Sciatic nerve (tissue), 2 donors: ENCODE measurements around the gene SPSB4. TPM values are rescaled to one million over a fixed set of nuclear protein-coding genes. Genes with fewer than 3 reads are reported as not detected.

Experiments used
- ATAC-seq: fragments of 200-7000 bp; cut with Tn5 transposase; one replicate; pipeline ENCODE4 v1.9.1; 2020; ENCODE audit warnings: mild to moderate bottlenecking, moderate library complexity
- DNase-seq: peaks from one replicate; pipeline ENCODE4 v3.0.0-alpha.2; 2020; ENCODE audit warnings: low spot score
- intact Hi-C: fragments of 100-400 bp; cut with DNase I; formaldehyde crosslinking; loops from one replicate; pipeline ENCODE4 v1.14.2; 2022
- total RNA-seq: library from RNA; stranded (reverse); fragmentation: NEBNext Ultra II Directional; extraction: Animal tissue kit (Norgen Biotek cat#: 25700); gene quantifications from one replicate; pipeline ENCODE4 v1.2.1, GENCODE V29; 2021
- donor health status: DM: no; HTN: no; CAD: no.
- donor health status: DM: no; HTN: no; CAD: no.

The SPSB4 gene
- total RNA-seq, 1 donor from 2014 or later = 0.36 TPM

DNA sequence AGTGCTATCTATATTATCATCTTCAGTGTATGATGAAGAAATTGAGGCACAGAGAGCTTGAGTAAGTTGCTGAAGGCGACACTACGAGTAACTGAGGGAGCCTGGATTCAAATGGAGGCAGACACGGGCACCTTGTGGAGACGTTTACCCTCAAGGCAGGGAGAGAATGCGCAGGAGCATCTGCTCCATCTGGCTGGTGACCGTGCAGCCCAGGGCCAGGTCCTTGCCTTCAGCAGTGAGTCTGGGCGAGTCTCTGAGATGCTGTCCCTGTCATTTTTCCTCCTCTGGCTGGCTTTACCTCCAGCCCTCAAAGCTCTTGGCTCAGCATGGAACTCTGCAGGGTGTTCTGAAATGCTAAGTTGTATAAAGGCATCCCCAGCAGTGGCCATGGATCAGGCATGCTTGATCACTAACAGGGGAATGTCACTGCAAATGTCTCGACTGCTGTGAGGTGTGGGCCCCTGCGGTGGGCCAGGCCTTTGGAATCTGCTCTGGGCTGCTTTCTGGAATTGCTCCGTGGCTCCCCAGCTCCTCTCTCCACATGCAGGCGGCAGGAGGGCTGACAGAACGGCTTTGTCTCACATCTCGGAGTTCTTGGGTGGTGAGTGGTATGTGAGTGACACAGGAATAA lies 19.7 kb downstream of the SPSB4 start:
- intact Hi-C loops = no loop called here
- no peak for DNase-seq
- no peak for ATAC-seq

DNA sequence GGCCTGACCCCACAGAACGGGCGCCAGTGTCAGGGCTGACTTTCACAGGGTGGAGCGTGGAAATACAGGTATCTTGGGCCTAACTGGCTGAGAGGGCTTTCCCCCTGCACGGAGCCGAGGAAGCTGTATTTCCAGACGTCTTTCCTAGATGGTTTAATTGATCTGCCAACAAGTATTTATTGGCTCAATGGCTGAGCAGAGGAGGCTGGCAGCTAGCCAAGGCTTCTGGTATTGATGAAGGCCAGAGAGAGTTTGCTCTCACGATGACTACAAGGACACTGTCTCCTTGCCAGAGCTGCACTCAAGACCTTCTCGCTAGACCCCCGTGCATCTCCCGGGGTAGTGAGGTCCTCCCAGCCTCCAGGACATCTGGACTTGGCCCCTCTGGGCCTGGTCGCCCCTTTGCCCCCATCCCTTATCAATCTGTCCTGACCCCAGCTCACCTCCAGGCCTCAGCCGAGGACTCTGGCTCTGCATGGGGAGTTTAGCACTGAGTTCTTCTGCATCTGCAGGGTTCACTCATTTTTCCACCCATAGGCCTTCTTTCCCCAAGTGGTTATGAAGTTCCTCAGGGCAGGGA lies 20.6 kb downstream of the SPSB4 start:
- DNase-seq (no peak), ATAC-seq (no peak)
- intact Hi-C loops = no loop called here

DNA sequence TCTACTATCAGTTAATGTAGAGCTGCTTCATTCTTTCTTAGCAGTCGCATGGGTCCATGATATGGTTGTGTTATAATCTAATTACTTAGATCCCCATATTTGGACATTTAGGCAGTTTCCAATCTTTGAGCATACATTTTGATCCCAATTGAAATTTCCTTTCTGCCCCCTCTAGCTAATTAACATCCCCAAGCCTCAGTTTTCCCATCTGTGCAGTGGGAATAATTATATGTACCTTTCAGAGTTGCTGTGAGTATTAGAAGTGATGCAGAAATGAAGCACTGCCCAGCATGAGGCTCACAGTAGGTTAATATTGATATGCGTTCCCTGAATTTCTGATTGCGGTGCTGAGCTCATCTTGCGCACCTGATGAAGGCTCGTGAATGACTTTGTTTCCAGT lies 21.8 kb downstream of the SPSB4 start:
- ATAC-seq (no peak), DNase-seq (no peak)
- intact Hi-C loops = no loop called here

DNA sequence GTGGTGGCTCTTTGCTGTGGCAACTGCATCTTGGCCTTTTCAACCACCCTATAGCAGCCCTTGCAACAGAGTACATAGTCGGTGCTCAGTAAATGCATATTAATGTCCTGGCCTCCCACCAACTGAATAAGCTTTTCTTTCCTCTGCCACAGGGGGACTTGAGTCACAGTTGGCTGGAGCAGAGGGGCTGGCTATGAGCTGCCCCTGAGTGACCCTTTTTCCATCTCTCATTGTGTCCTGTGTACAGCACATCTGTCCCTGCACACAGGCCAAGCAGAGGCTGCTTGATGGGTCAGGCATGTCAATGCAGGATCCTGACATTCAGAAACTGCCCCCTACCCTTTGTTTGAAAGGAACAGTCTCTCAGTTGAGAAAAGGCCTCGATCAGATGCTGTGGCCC lies 22.4 kb downstream of the SPSB4 start:
- ATAC-seq = no peak
- DNase-seq = no peak
- intact Hi-C loops = no loop called here

- DNase-seq = no peak
- ATAC-seq = no peak
- intact Hi-C loops = no loop called here
These were observed 23.4 kb downstream of the SPSB4 start for GRCh38 chr3:141074529-141074928.

DNA sequence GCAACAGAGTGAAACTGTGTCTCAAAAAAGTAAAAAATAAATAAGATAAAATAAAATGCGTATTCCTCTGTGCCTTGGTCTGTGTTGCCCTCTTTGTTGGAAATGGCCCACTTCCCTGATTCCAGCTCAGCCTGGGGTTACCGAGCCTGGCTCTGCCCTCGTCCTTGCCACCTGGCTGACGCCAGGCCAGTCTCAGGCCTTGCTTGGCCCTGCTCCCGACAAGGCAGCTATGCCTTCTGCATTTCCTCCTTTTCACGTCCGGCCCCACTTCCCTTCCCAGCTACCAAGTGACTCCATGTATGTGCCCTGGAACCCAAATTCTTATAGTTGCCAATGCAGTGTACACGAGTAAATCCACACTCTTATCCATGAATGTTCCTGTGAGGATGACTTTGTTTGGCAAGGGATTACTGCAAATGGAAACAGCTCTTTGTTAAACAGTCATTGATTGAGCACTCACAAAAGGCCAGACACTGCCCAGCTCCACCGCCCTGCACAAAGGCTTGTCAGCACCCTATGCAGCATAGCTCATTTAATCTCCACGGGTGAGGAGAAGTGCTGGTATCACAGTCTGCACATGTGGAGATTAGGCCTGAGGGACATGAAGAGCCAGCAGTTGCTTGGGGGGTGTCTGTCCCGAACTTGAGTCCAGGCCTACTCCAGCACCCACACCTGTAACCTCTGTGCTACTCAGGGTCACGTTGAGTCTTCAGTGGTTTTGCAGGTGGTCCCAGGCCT lies 25.1 kb downstream of the SPSB4 start:
- ATAC-seq (peak; percentile 13), DNase-seq (no peak)
- intact Hi-C loops = no loop called here

DNA sequence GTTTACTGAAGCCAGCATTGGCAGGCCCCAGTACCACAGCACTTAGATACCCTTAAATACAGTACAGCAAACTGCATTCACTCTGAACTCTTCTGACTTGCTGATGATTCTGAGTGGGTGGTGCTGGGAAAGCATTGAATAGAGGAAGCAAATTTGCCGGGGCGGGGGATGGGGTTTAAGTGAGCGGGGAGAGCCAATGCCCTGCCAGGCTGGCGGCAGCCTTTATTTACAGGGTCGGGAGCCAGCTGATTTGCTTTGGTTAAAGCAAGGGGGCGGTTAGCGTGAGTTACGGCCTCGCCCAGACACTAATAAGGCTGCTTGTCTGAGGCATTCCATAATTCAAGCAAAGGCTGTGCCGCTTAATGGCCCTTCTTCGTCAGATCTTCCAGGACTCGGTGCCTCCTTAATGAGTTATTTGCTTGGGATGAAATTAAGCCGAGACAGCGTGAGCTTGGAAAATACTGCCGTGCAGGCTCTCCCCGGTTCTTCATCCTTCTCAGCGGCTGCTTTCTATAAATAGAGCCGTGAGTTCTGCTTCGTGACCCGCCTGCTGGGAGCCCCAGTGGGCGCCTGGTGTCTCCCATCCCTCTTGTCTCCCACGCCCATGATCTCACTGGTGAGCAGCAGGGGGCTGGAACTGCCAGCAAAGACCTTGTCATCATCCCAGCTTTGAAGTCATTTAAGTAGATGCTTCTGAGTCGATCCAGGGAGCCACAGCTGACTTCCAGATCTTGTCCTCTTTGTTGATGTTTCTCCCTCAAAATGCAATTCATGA lies 25.8 kb downstream of the SPSB4 start:
- ATAC-seq (peak; percentile 69), DNase-seq (peak; percentile 78)
- intact Hi-C loops = no loop called here

DNA sequence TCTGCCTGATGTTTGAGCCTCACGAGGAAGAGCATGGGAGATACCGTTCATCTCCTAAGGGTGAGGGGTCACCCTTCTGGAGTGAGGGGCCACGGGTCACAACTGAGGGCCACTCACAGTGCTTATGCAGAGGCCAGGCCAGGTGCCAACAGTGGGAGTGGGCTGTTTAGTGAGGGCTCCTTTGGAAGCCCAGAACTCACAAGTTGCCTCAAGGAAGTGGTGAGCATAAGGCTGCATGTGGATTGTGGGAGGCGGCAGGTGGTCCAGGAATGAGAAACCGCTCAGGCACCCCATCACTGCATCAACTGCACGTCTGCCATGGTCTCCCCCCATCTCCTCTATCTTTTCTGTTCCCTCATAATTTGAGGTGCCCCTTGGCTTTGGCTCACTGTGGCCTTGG lies 26.5 kb downstream of the SPSB4 start:
- ATAC-seq (peak; percentile 6), DNase-seq (no peak)
- intact Hi-C loops = no loop called here

DNA sequence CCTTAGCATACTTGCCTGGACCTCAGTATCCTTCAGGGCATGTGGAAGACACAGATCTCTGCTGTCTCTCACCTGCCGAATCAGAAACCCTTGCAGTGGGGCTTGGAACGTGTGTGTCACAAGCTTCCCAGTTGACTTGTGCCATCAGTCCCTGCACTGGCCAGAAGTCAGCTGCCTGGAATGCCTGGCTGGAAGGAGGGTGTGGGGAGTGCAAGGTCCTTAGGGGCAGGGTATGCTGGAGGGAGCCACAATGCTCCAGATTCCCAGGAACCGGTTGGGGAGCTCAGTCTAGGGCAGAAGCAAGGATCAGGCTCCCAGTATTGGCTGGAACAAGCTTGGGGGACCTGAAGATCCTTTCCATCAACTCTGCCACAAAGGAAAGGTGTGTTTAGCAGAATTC lies 27.1 kb downstream of the SPSB4 start:
- ATAC-seq = no peak
- intact Hi-C loops = no loop called here
- no peak for DNase-seq

GRCh38 chr3:141080431-141080830 lies 29.3 kb downstream of the SPSB4 start:
- no peak for ATAC-seq
- intact Hi-C loops = no loop called here
- no peak for DNase-seq

DNA sequence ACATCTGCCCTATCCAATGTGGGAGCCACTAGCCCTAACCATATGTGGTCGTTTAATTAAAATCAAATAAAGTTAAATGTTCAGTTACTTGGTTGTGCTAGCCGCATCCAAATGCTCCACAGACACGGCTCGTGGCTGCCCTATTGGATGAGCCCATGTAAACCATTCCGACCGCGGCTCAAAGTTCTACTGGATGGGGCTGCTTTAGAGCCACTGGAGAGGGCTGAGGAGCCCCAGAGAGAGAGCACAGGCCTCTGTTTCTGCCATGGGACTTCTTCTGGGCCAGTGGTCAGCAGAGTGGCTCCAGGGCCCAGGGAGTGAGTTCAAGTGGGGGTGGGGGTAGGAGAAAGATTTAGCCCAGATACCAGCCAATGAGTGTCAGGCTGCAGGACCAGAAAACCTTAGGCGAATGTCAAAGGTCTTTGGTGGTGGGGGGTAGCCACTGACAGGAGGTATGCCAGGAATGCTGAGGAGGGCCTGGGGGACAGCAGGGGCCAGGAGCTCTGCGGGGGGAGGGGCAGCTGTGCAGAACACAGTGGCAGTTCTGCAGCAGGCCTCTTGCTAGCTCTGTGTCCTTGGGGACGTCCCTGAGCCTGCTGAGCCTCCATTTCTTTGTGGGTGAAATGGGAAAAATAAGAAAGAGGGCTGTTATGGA lies 30.1 kb downstream of the SPSB4 start:
- DNase-seq (no peak), ATAC-seq (no peak)
- intact Hi-C loops = no loop called here

- ATAC-seq (no peak), DNase-seq (no peak)
- intact Hi-C loops = no loop called here
These were observed 30.9 kb downstream of the SPSB4 start for GRCh38 chr3:141082064-141082463.

DNA sequence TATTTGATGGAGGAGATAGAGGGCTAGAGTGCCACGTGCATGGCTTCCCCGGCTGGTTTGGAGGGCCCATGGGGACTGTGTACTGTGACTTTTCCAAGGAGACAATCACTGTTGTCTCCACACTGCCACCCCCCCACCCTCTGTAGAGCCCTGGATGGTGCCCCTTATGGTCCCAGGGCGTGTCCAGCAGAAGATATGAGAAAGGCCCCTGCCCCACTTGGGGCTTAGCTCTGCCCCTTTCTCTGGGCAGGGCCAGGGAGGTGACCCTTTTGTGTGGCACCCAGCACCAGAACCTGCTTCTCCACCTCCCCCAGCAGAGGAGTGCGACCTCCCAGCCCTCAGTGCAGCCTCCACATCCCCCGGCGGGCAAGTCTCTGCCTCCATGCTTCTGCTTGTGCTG lies 32.1 kb downstream of the SPSB4 start:
- ATAC-seq (no peak), DNase-seq (no peak)
- intact Hi-C loops = no loop called here

- DNase-seq (no peak), ATAC-seq (no peak)
- intact Hi-C loops = no loop called here
These were observed 32.9 kb downstream of the SPSB4 start for GRCh38 chr3:141083836-141084649.

GRCh38 chr3:141085343-141086070 lies 34.4 kb downstream of the SPSB4 start:
- intact Hi-C loops = no loop called here
- no peak for ATAC-seq
- no peak for DNase-seq

- DNase-seq (no peak), ATAC-seq (no peak)
These were observed 35.0 kb downstream of the SPSB4 start for GRCh38 chr3:141086188-141086587.

DNA sequence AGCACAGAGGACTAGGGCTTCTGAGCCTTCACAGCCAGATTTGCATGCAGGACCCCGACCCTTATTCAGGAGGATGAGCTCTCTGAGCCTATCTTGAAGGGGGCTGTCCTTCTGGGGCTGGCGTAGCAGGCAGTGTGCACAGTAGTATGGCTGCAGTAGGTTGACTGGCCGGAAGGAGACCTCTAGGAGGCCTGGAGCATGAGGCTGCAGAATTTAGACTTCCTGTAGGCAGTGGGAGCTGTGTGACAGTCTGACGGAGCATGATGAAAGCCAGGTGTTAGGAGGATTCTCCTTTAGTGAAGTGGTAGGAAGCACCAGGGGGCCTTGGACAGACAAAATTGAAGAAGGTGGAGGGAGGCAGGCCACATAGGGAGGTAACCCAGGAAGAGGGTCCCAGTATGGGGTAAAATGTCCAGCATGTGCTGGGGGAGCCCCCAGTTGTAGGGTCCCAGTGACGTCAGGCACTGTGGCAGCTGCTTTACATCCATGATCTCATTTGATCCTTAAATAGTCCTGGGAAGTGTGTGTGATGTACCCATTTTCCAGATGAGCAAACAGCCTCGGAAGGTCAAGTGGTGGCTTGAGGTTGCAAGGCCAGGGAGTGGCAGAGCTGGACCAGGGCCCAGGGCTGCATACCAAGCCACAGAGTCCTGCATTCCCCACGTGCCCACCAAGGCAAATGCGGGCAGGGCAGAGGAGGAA lies 36.1 kb downstream of the SPSB4 start:
- ATAC-seq = no peak
- no peak for DNase-seq
- intact Hi-C loops = no loop called here

More at GRCh38 chr3:141086188-141086587, 35.0 kb downstream of the SPSB4 start:
- intact Hi-C loops = no loop called here
